ENCODE results near the gene RELN. TPM values are rescaled to one million over a fixed set of nuclear protein-coding genes. Genes with fewer than 3 reads are reported as not detected.

Gene RELN
- total RNA-seq, 2 donors from 2014 or later = 2.6 to 3.0 TPM

GRCh38 chr7:103719070-103719469 lies 270.4 kb downstream of the RELN start:
- 53% methylated on average over 2 of the region's 2 CpGs for WGBS
- intact Hi-C loops (cut with DNase I) = no loop called here
- TF ChIP-seq, protein P1, sequence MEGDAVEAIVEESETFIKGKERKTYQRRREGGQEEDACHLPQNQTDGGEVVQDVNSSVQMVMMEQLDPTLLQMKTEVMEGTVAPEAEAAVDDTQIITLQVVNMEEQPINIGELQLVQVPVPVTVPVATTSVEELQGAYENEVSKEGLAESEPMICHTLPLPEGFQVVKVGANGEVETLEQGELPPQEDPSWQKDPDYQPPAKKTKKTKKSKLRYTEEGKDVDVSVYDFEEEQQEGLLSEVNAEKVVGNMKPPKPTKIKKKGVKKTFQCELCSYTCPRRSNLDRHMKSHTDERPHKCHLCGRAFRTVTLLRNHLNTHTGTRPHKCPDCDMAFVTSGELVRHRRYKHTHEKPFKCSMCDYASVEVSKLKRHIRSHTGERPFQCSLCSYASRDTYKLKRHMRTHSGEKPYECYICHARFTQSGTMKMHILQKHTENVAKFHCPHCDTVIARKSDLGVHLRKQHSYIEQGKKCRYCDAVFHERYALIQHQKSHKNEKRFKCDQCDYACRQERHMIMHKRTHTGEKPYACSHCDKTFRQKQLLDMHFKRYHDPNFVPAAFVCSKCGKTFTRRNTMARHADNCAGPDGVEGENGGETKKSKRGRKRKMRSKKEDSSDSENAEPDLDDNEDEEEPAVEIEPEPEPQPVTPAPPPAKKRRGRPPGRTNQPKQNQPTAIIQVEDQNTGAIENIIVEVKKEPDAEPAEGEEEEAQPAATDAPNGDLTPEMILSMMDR (IDR thresholded peaks at IDR 0.05) = no peak
- TF ChIP-seq POLR2A (IDR thresholded peaks at IDR 0.05) = no peak
- TF ChIP-seq POLR2AphosphoS5 (IDR thresholded peaks at IDR 0.05) = no peak

GRCh38 chr7:103718482-103719061 lies 270.9 kb downstream of the RELN start:
- H3K4me1 ChIP-seq (replicated peaks) = no peaks in the 10 kb centered on the region
- H3K27ac ChIP-seq = no peak overlapping the region
- no peaks in the 10 kb centered on the region for H3K9me3 ChIP-seq
- intact Hi-C loops (cut with DNase I) = no loop called here
- no peaks in the 10 kb centered on the region for H3K27me3 ChIP-seq (replicated peaks; ENCODE audit: insufficient read depth)
- H3K36me3 ChIP-seq = no peaks in the 10 kb centered on the region
- H3K4me3 ChIP-seq = no peak overlapping the region
- TF ChIP-seq, protein P1 (IDR thresholded peaks at IDR 0.05) = no peak
- TF ChIP-seq POLR2AphosphoS5 (IDR thresholded peaks at IDR 0.05) (no peak), POLR2A (IDR thresholded peaks at IDR 0.05) (no peak)
- DNase-seq (ENCODE audit: low spot score) = no peak

More at GRCh38 chr7:103719070-103719469, 270.4 kb downstream of the RELN start:
- Histone ChIP-seq H3K27me3 (replicated peaks; ENCODE audit: insufficient read depth) (no peaks in the 10 kb centered on the region), H3K27ac (no peak overlapping the region), H3K36me3 (no peaks in the 10 kb centered on the region), H3K4me3 (no peak overlapping the region), H3K9me3 (no peaks in the 10 kb centered on the region), H3K4me1 (replicated peaks) (no peaks in the 10 kb centered on the region)
- no peak for DNase-seq (ENCODE audit: low spot score)

GRCh38 chr7:103717574-103717973 lies 271.9 kb downstream of the RELN start:
- Histone ChIP-seq H3K27ac (no peak overlapping the region), H3K27me3 (replicated peaks; ENCODE audit: insufficient read depth) (no peaks in the 10 kb centered on the region), H3K9me3 (no peaks in the 10 kb centered on the region), H3K36me3 (no peaks in the 10 kb centered on the region), H3K4me3 (no peak overlapping the region), H3K4me1 (replicated peaks) (no peaks in the 10 kb centered on the region)
- WGBS = 86% methylated on average over 3 of the region's 3 CpGs
- intact Hi-C loops (cut with DNase I) = no loop called here
- no peak for DNase-seq (ENCODE audit: low spot score)
- TF ChIP-seq POLR2AphosphoS5 (IDR thresholded peaks at IDR 0.05) (no peak), POLR2A (IDR thresholded peaks at IDR 0.05) (no peak)
- TF ChIP-seq, protein P1 (IDR thresholded peaks at IDR 0.05) = no peak

GRCh38 chr7:103715376-103716120 lies 273.9 kb downstream of the RELN start:
- 92% methylated on average over 4 of the region's 4 CpGs for WGBS
- no peaks in the 10 kb centered on the region for H3K9me3 ChIP-seq
- no peak for TF ChIP-seq POLR2A (IDR thresholded peaks at IDR 0.05)
- no peak for TF ChIP-seq POLR2AphosphoS5 (IDR thresholded peaks at IDR 0.05)
- TF ChIP-seq, protein P1 (IDR thresholded peaks at IDR 0.05) = no peak
- H3K4me1 ChIP-seq (replicated peaks) = no peaks in the 10 kb centered on the region
- no peak for DNase-seq (ENCODE audit: low spot score)
- no peak overlapping the region for H3K4me3 ChIP-seq
- H3K27me3 ChIP-seq (replicated peaks; ENCODE audit: insufficient read depth) = no peaks in the 10 kb centered on the region
- H3K36me3 ChIP-seq = no peaks in the 10 kb centered on the region
- no peak overlapping the region for H3K27ac ChIP-seq
- intact Hi-C loops (cut with DNase I) = no loop called here
